HG03060 (cell line): ENCODE measurements around the gene MAPK7.

Source experiments
- ATAC-seq: cut with Tn5 transposase; IDR thresholded peaks from one replicate; pipeline ENCODE4 v1.9.1; 2021; ENCODE audit warnings: low read depth, moderate number of reproducible peaks; ENCODE audit not compliant: unreplicated experiment

The MAPK7 gene

GRCh38 chr17:19378416-19379360 lies at the start of gene MAPK7:
TSS of gene MAPK7 (plus strand) at chr17:19378498. CDS start at chr17:19378901, 403 bp downstream.
- no peak for ATAC-seq

- ATAC-seq, result no peak
Observed at GRCh38 chr17:19329136-19329535, 49.2 kb upstream of the MAPK7 start.

GRCh38 chr17:19329839-19330238 lies 48.5 kb upstream of the MAPK7 start:
- ATAC-seq, result no peak

- ATAC-seq, result no peak
Observed at GRCh38 chr17:19330271-19330670, 48.0 kb upstream of the MAPK7 start.

GRCh38 chr17:19331134-19331533 lies 47.2 kb upstream of the MAPK7 start:
- ATAC-seq, result no peak

- no peak for ATAC-seq
Observed at GRCh38 chr17:19331543-19332245, 46.6 kb upstream of the MAPK7 start.

- no peak for ATAC-seq
Observed at GRCh38 chr17:19332371-19333131, 45.7 kb upstream of the MAPK7 start.

GRCh38 chr17:19333132-19333440 lies 45.2 kb upstream of the MAPK7 start:
- no peak for ATAC-seq

GRCh38 chr17:19333736-19334290 lies 44.5 kb upstream of the MAPK7 start:
- ATAC-seq, result no peak

- ATAC-seq, result no peak
Observed at GRCh38 chr17:19334331-19334730, 44.0 kb upstream of the MAPK7 start.

GRCh38 chr17:19335951-19336631 lies 42.2 kb upstream of the MAPK7 start:
- ATAC-seq, result no peak

GRCh38 chr17:19336938-19337711 lies 41.2 kb upstream of the MAPK7 start:
- ATAC-seq, result no peak

GRCh38 chr17:19337712-19338023 lies 40.6 kb upstream of the MAPK7 start:
- no peak for ATAC-seq

GRCh38 chr17:19338031-19338990 lies 40.0 kb upstream of the MAPK7 start:
- ATAC-seq, result peak; percentile 49

GRCh38 chr17:19339341-19339815 lies 38.9 kb upstream of the MAPK7 start:
- no peak for ATAC-seq

- no peak for ATAC-seq
Observed at GRCh38 chr17:19341211-19341631, 37.1 kb upstream of the MAPK7 start.

GRCh38 chr17:19341641-19342610 lies 36.4 kb upstream of the MAPK7 start:
- ATAC-seq, result no peak
